IMR-90 (cell line): ENCODE measurements around the gene SYNC.

ENCODE experiments used
- CEBPB ChIP-seq: IDR thresholded peaks from 2 replicates; pipeline ENCODE4 v1.6.1; 2012; ENCODE audit warnings: low read depth, low read length, improper control_type of control experiment
- CHD1 ChIP-seq: IDR thresholded peaks from 2 replicates; pipeline ENCODE4 v1.6.1; 2012; ENCODE audit warnings: low read depth, low read length, improper control_type of control experiment
- ELK1 ChIP-seq: fragments of 150-350 bp; IDR thresholded peaks from 2 replicates; pipeline ENCODE4 v1.6.1; 2016; ENCODE audit warnings: low read depth, mild to moderate bottlenecking, low read length, moderate library complexity, borderline replicate concordance
- FOS ChIP-seq: fragments of 150-350 bp; IDR thresholded peaks from 2 replicates; pipeline ENCODE4 v1.6.1; 2016; ENCODE audit warnings: low read depth, low read length
- MAFK ChIP-seq: IDR thresholded peaks from 2 replicates; pipeline ENCODE4 v1.6.1; 2012; ENCODE audit warnings: low read depth, low read length, improper control_type of control experiment
- MAZ ChIP-seq: IDR thresholded peaks from 2 replicates; pipeline ENCODE4 v1.6.1; 2012; ENCODE audit warnings: low read depth, mild to moderate bottlenecking, low read length, improper control_type of control experiment, moderate library complexity, borderline replicate concordance
- POLR2A ChIP-seq: IDR thresholded peaks from 2 replicates; pipeline ENCODE4 v1.6.1; 2012; ENCODE audit warnings: mild to moderate bottlenecking, low read depth, low read length
- RAD21 ChIP-seq: IDR thresholded peaks from 2 replicates; pipeline ENCODE4 v1.6.1; 2012; ENCODE audit warnings: low read length, improper control_type of control experiment
- RCOR1 ChIP-seq: IDR thresholded peaks from 2 replicates; pipeline ENCODE4 v1.6.1; 2012; ENCODE audit warnings: mild to moderate bottlenecking, low read length, improper control_type of control experiment; ENCODE audit not compliant: insufficient replicate concordance
- RFX5 ChIP-seq: IDR thresholded peaks from 2 replicates; pipeline ENCODE4 v1.8.0; 2012; ENCODE audit warnings: low read depth, mild to moderate bottlenecking, low read length, moderate library complexity
- SMC3 ChIP-seq: fragments of 150-350 bp; IDR thresholded peaks from 2 replicates; pipeline ENCODE4 v1.6.1; 2016; ENCODE audit warnings: low read depth, mild to moderate bottlenecking, antibody characterized with exemption, low read length, moderate library complexity
- USF2 ChIP-seq: fragments of 150-350 bp; IDR thresholded peaks from 2 replicates; pipeline ENCODE4 v1.6.1; 2017; ENCODE audit warnings: mild to moderate bottlenecking, antibody characterized with exemption, low read length, low read depth
- TF ChIP-seq, protein P1 (sequence below): conservative IDR thresholded peaks from 2 replicates; pipeline ENCODE4 v1.5.1; 2012; ENCODE audit warnings: mild to moderate bottlenecking, low read depth, low read length, improper control_type of control experiment

- TF ChIP-seq POLR2A, result no peak
- TF ChIP-seq, protein P1, sequence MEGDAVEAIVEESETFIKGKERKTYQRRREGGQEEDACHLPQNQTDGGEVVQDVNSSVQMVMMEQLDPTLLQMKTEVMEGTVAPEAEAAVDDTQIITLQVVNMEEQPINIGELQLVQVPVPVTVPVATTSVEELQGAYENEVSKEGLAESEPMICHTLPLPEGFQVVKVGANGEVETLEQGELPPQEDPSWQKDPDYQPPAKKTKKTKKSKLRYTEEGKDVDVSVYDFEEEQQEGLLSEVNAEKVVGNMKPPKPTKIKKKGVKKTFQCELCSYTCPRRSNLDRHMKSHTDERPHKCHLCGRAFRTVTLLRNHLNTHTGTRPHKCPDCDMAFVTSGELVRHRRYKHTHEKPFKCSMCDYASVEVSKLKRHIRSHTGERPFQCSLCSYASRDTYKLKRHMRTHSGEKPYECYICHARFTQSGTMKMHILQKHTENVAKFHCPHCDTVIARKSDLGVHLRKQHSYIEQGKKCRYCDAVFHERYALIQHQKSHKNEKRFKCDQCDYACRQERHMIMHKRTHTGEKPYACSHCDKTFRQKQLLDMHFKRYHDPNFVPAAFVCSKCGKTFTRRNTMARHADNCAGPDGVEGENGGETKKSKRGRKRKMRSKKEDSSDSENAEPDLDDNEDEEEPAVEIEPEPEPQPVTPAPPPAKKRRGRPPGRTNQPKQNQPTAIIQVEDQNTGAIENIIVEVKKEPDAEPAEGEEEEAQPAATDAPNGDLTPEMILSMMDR, result no peak
- no peak for TF ChIP-seq CEBPB
- no peak for TF ChIP-seq ELK1
- TF ChIP-seq USF2, result no peak
- TF ChIP-seq MAFK, result no peak
- TF ChIP-seq CHD1, result no peak
- TF ChIP-seq RAD21, result no peak
- no peak for TF ChIP-seq RCOR1
- TF ChIP-seq RFX5, result no peak
- TF ChIP-seq MAZ, result no peak
- no peak for TF ChIP-seq SMC3
- no peak for TF ChIP-seq FOS
Observed at GRCh38 chr1:32717503-32717902, 14.9 kb upstream of the SYNC start.
